Uterus (tissue), 4 donors: ENCODE results near the gene SCGB1D4. TPM values are rescaled to one million over a fixed set of nuclear protein-coding genes. Genes with fewer than 3 reads are reported as not detected.
"Not testable (repeated sequence)": the region's sequence is repeated elsewhere in the genome, so short reads cannot be mapped to it uniquely, and the experiment has no call there.

Experiments
- DNase-seq, 2 donors: peaks; one replicate each; pipeline ENCODE4 v3.0.0-alpha.2; 2019 to 2020
- H3K27ac ChIP-seq, 2 donors: fragments of 200-600 bp; sonication (generic); 1 replicate in 1 of 2; 2 replicates in 1 of 2; pipeline ENCODE4 v1.5.1; 2016 to 2018
- H3K27me3 ChIP-seq, 2 donors: fragments of 200-600 bp; sonication (generic); one replicate each; pipeline ENCODE4 v1.5.1; 2018 to 2019; ENCODE audit warnings: control low read depth in 1 of 2
- H3K36me3 ChIP-seq, 2 donors: fragments of 200-600 bp; sonication (generic); one replicate each; pipeline ENCODE4 v1.5.1; 2019; ENCODE audit warnings: control low read depth in 1 of 2
- H3K4me1 ChIP-seq, 2 donors: fragments of 200-600 bp; sonication (generic); one replicate each; pipeline ENCODE4 v1.5.1; 2018 to 2019; ENCODE audit warnings: control low read depth in 1 of 2
- H3K4me3 ChIP-seq, 2 donors: fragments of 200-600 bp; sonication (generic); 1 replicate in 1 of 2; 2 replicates in 1 of 2; pipeline ENCODE4 v1.5.1; 2018 to 2019; ENCODE audit warnings: mild to moderate bottlenecking in 1 of 2
- H3K9me3 ChIP-seq, 2 donors: fragments of 200-600 bp; sonication (generic); one replicate each; pipeline ENCODE4 v1.5.1; 2019; ENCODE audit warnings: control low read depth in 1 of 2
- CTCF ChIP-seq, 4 experiments: fragments of 200-600 bp in 2 of 4; fragments of 450-650 bp in 2 of 4; sonication (generic) in 2 of 4; IDR thresholded peaks; one replicate each; pipeline ENCODE4 v1.5.1; 2016 to 2019; ENCODE audit warnings: antibody characterized with exemption in 4 of 4, mild to moderate bottlenecking in 2 of 4, moderate library complexity in 1 of 4
- POLR2A ChIP-seq, 2 donors: fragments of 450-650 bp; IDR thresholded peaks; one replicate each; pipeline ENCODE4 v1.6.1; 2016; ENCODE audit warnings: antibody characterized with exemption in 2 of 2, mild to moderate bottlenecking in 1 of 2, moderate library complexity in 1 of 2
- intact Hi-C: fragments of 100-400 bp; cut with DNase I; formaldehyde crosslinking; loops from one replicate; pipeline ENCODE4 v1.15.1; 2023; ENCODE audit warnings: low total_unique reads
- total RNA-seq, 4 donors: library from RNA; depleted of rRNA in 3 of 4; stranded (reverse); fragments of >200 nt in 3 of 4; gene quantifications; one replicate each; pipeline versions ENCODE4 v1.1.0 to v1.2.4, GENCODE V29; 2014 to 2023
- donor health status: DM: yes; HTN: yes; CAD: no.

Gene SCGB1D4
- total RNA-seq, 4 donors from 2014 or later: 2.0 to 10.6 TPM; not detected in 2

DNA sequence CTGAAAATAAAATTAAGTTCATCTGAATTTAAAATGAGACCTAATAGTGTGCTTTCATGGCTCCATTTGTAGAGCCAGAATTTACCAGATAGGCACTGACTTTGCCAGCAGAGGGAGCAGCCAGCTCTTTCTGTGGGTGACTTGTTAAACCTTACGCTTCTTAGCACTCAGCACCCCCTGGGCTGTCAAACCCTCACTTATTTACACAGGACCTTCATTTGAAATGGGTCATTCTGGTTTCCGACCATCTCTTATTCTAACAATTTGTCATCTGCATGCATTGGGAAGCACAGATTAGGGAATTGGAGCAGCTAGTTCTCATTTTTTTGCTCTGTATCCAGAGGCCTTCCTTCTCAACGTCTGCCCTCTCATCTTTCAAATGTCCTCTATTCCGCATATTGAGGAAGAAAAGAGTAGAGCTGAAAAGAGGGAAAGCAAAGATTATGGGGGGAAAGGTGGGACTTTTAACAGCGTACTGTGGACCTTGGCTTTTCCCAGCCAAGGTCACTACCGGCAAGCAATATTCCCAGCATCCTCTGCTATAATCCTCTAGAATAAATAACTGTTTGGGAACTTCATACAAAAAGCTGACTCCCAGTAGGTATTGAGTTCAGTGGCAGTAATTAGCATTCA, 41.5 kb upstream of the SCGB1D4 start:
- TF ChIP-seq CTCF (IDR thresholded peaks at IDR 0.05) (peak; percentile 46 to 59 (median 50)), POLR2A (IDR thresholded peaks at IDR 0.05) (no peak)
- Histone ChIP-seq H3K27ac (peak overlapping the region in 1 of 2 donors; percentile 28), H3K36me3 (no peaks in the 10 kb centered on the region), H3K9me3 (no peaks in the 10 kb centered on the region), H3K27me3 (no peaks in the 10 kb centered on the region), H3K4me3 (no peak overlapping the region), H3K4me1 (peaks cover 0 to 4% of the 10 kb centered on the region in 2 donors)
- peak; percentile 20 to 32 for DNase-seq
- intact Hi-C loops: no loop called here

DNA sequence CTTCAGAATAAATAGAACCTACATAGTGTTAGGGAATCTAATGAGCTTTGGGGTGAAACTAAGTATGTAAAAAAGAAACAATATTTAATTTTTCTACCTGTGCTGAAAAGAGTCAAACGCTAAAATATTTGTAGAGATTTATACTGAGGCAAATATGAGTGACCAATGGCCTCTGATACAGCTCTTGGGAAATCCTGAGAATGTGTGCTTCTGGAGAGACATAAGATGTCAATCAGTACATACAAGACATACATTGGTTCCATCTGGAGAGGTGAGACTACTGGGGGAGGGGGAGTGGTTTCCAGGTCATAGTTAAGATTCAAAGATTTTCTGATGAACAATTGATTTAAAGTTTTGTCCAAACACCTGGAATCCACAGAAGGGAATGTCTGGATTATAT, 39.3 kb upstream of the SCGB1D4 start:
- H3K4me3 ChIP-seq: peak overlapping the region; percentile 54 to 56

DNA sequence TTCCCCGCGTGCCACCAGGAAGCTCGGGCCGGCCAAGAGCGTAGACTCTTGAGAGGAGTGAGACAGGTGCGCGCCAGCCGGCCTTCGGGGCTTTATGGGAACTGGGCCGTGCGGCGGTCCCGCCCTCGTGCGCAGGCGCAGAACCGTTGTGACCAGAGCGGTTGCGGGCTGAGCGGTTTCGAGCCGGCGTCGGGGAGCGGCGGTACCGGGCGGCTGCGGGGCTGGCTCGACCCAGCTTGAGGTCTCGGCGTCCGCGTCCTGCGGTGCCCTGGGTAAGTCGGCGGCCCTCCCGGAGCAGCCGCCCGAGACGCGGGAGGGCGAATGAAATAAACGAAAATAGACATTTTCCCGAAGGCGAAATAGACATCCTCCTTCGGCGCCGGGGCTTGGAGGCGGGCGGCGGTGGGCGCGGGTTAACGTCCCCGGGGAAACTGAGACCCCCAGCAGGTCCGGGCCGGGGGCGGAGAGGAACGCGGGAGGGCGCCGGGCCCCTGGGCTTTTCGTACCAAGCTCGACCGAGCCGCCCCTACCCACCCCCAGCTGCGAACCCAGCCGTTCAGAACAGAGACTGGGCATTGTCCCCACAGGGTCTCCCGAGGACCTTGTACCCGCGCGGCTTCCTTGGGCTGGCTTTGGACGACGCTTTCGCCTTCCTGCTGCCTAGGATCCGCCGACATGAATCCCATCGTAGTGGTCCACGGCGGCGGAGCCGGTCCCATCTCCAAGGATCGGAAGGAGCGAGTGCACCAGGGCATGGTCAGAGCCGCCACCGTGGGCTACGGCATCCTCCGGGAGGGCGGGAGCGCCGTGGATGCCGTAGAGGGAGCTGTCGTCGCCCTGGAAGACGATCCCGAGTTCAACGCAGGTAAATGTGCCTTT, 38.7 kb upstream of the SCGB1D4 start, which contains the start of gene ASRGL1:
ASRGL1 (plus strand) TSS at position 146 of the 879 bp plus-strand sequence; CDS start at position 676, 530 bp downstream.
- intact Hi-C loops: no loop called here
- Histone ChIP-seq H3K36me3 (no peaks in the 10 kb centered on the region), H3K9me3 (no peaks in the 10 kb centered on the region), H3K4me1 (peaks cover 0 to 4% of the 10 kb centered on the region in 2 donors), H3K4me3 (peak within 1 kb of the TSS; percentile 54 to 56), H3K27ac (peak within 1 kb of the TSS; percentile 47 to 70), H3K27me3 (no peaks in the 10 kb centered on the region)
- peak; percentile 75 to 78 for DNase-seq
- peak; percentile 54 to 62 for TF ChIP-seq POLR2A (IDR thresholded peaks at IDR 0.05)
- TF ChIP-seq CTCF (IDR thresholded peaks at IDR 0.05): peak in 1 of 4 experiments; percentile 26

More for the DNA sequence above, 39.3 kb upstream of the SCGB1D4 start:
- Histone ChIP-seq H3K4me1 (peaks cover 0 to 4% of the 10 kb centered on the region in 2 donors), H3K9me3 (no peaks in the 10 kb centered on the region), H3K27ac (peak overlapping the region in 1 of 2 donors; percentile 70), H3K27me3 (no peaks in the 10 kb centered on the region), H3K36me3 (no peaks in the 10 kb centered on the region)
- no peak for DNase-seq
- TF ChIP-seq CTCF (IDR thresholded peaks at IDR 0.05) (no peak), POLR2A (IDR thresholded peaks at IDR 0.05) (no peak)
- intact Hi-C loops: no loop called here

- H3K36me3 ChIP-seq, intact Hi-C loops, H3K27me3 ChIP-seq, H3K9me3 ChIP-seq, DNase-seq, H3K4me1 ChIP-seq, H3K27ac ChIP-seq: not testable (repeated sequence)
- peak overlapping the region; percentile 54 to 56 for H3K4me3 ChIP-seq
These were observed 38.1 kb upstream of the SCGB1D4 start for GRCh38 chr11:62336949-62337302.

GRCh38 chr11:62333768-62334167, 34.9 kb upstream of the SCGB1D4 start:
- TF ChIP-seq POLR2A (IDR thresholded peaks at IDR 0.05) (no peak), CTCF (IDR thresholded peaks at IDR 0.05) (no peak)
- Histone ChIP-seq H3K36me3 (no peaks in the 10 kb centered on the region), H3K9me3 (no peaks in the 10 kb centered on the region), H3K4me3 (no peak overlapping the region), H3K4me1 (peaks cover 0 to 4% of the 10 kb centered on the region in 2 donors), H3K27ac (no peak overlapping the region), H3K27me3 (no peaks in the 10 kb centered on the region)
- intact Hi-C loops: no loop called here
- no peak for DNase-seq

DNA sequence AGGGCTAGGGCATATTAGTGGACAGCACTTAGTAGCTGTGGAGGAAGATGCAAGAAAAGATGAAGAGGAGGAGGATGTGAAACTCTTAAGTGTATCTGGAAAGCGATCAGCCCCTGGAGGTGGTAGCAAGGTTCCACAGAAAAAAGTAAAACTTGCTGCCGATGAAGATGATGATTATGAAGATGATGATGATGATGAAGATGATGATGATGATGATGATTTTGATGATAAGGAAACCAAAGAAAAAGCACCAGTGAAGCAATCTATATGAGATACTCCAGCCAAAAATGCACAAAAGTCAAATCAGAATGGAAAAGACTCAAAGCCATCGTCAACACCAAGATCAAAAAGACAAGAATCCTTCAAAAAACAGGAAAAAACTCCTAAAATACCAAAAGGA, 32.4 kb upstream of the SCGB1D4 start:
- H3K27ac ChIP-seq, H3K4me3 ChIP-seq, H3K27me3 ChIP-seq, DNase-seq, H3K36me3 ChIP-seq, intact Hi-C loops, H3K4me1 ChIP-seq, H3K9me3 ChIP-seq: not testable (repeated sequence)

DNA sequence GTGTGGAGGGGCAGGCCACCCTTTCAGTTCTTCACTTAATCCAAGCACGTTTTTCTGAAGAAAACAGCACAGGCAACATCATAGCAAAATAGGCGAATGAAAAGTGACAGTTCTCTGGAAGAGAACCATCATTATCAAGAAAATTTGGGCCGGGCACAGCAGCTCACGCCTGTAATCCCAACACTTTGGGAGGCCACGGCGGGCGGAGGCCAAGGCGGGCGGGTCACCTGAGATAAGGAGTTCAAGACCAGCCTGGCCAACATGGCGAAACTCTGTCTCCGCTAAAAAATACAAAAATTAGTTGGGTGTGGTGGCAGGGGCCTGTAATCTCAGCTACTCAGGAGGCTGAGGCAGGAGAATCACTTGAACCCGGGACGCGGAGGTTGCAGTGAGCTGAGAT, 28.7 kb upstream of the SCGB1D4 start:
- H3K27ac ChIP-seq, DNase-seq, H3K4me1 ChIP-seq, intact Hi-C loops, H3K4me3 ChIP-seq, H3K36me3 ChIP-seq, H3K9me3 ChIP-seq, H3K27me3 ChIP-seq: not testable (repeated sequence)

GRCh38 chr11:62326719-62327118, 27.8 kb upstream of the SCGB1D4 start:
- H3K4me1 ChIP-seq, DNase-seq, H3K27me3 ChIP-seq, intact Hi-C loops, H3K4me3 ChIP-seq, H3K9me3 ChIP-seq, H3K36me3 ChIP-seq, H3K27ac ChIP-seq: not testable (repeated sequence)

DNA sequence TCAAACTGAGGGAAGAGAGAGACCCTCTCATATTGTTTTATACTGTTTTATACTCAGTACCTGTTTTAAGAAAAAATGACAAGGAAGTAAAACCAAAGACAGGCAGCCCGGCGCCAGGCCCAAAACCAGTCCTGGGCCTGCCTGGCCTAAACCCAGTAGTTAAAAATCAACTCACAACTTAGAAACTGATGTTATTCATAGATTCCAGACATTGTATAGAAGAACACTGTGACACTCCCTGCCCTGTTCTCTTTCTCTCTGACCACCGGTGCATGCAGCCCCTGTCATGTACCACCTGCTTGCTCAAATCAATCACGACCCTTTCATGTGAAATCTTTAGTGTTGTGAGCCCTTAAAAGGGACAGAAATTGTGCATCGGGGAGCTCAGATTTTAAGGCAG, 26.9 kb upstream of the SCGB1D4 start:
- intact Hi-C loops, H3K4me3 ChIP-seq, H3K27ac ChIP-seq, H3K36me3 ChIP-seq, H3K4me1 ChIP-seq, H3K27me3 ChIP-seq, H3K9me3 ChIP-seq, DNase-seq: not testable (repeated sequence)
